Activated CD4-positive, alpha-beta T cell treated with anti-CD3 and anti-CD28 coated beads, Interleukin-2, amount 10 ng/mL, durations not matched to agents 7 days and 5 days (primary cell): ENCODE measurements around the gene HOXD10. TPM values are rescaled to one million over a fixed set of nuclear protein-coding genes. Genes with fewer than 3 reads are reported as not detected.

Source experiments
- CTCF ChIA-PET: fragments of 350-600 bp; sonication (Branson Sonifier 250); formaldehyde crosslinking; loops from one replicate; lab custom pipeline; 2021; ENCODE audit warnings: antibody characterized with exemption; lab: Charles Lee
- POLR2A ChIA-PET: fragments of 350-600 bp; sonication (Branson Sonifier 250); formaldehyde crosslinking; loops from one replicate; lab custom pipeline; 2021; ENCODE audit warnings: antibody characterized with exemption; lab: Charles Lee
- DNase-seq: peaks from one replicate; pipeline ENCODE4 v3.0.0-alpha.2; 2020
- H3K27ac Mint-ChIP-seq: one replicate; pipeline ENCODE4 v1.8.0; 2021; ENCODE audit warnings: mild to moderate bottlenecking, moderate library complexity, mixed read lengths
- H3K27me3 Mint-ChIP-seq: one replicate; pipeline ENCODE4 v1.8.0; 2021; ENCODE audit warnings: mixed read lengths
- H3K36me3 Mint-ChIP-seq: one replicate; pipeline ENCODE4 v1.8.0; 2021; ENCODE audit warnings: low read depth, mixed read lengths
- H3K4me1 Mint-ChIP-seq: one replicate; pipeline ENCODE4 v1.8.0; 2021; ENCODE audit warnings: mixed read lengths
- H3K4me3 Mint-ChIP-seq: one replicate; pipeline ENCODE4 v1.8.0; 2021; ENCODE audit warnings: mild to moderate bottlenecking, moderate library complexity, mixed read lengths
- H3K9me3 Mint-ChIP-seq: one replicate; pipeline ENCODE4 v1.8.0; 2021; ENCODE audit warnings: mixed read lengths
- total RNA-seq, 2 experiments: library from RNA; stranded (reverse); gene quantifications; one replicate each; pipeline ENCODE4 v1.2.3, GENCODE V29; 2021

HOXD10 gene
- total RNA-seq, 2 experiments from 2014 or later: not detected

GRCh38 chr2:176085120-176085788, 31.3 kb upstream of the HOXD10 start:
- no peak for DNase-seq
- ChIA-PET POLR2A (no interaction called here), CTCF (interaction anchor here (1.2 to 1.6 kb wide), 3 partner anchors 12 to 48 kb away, joined by 3 to 7 read pairs (median 5); partner anchors contain the start of gene HOXD10)
- Mint-ChIP-seq H3K27me3 (peaks cover 94% of the 10 kb centered on the region), H3K36me3 (peaks cover 3% of the 10 kb centered on the region), H3K9me3 (no peaks in the 10 kb centered on the region), H3K4me1 (peaks cover 7% of the 10 kb centered on the region), H3K27ac (peak overlapping the region; percentile 50), H3K4me3 (peak overlapping the region; percentile 47)

- Mint-ChIP-seq H3K27ac (peak overlapping the region; percentile 48), H3K36me3 (peaks cover 3% of the 10 kb centered on the region), H3K9me3 (no peaks in the 10 kb centered on the region), H3K4me3 (no peak overlapping the region), H3K4me1 (peaks cover 6% of the 10 kb centered on the region), H3K27me3 (peaks cover 95% of the 10 kb centered on the region)
- ChIA-PET POLR2A (no interaction called here), CTCF (interaction anchor here (1.2 to 1.6 kb wide), 3 partner anchors 11 to 47 kb away, joined by 3 to 7 read pairs (median 5); partner anchors contain the start of gene HOXD10)
- DNase-seq: no peak
These were observed 30.5 kb upstream of the HOXD10 start for GRCh38 chr2:176085861-176086771.

GRCh38 chr2:176087330-176088047, 29.1 kb upstream of the HOXD10 start:
- H3K27ac Mint-ChIP-seq: no peak overlapping the region
- H3K9me3 Mint-ChIP-seq: no peaks in the 10 kb centered on the region
- ChIA-PET CTCF (interaction anchor here (1.6 kb wide), 1 partner anchor 10 kb away, joined by 6 read pairs; no protein-coding TSS in a partner anchor), POLR2A (no interaction called here)
- peaks cover 3% of the 10 kb centered on the region for H3K36me3 Mint-ChIP-seq
- DNase-seq: no peak
- no peak overlapping the region for H3K4me3 Mint-ChIP-seq
- H3K27me3 Mint-ChIP-seq: peaks cover 95% of the 10 kb centered on the region
- H3K4me1 Mint-ChIP-seq: peaks cover 4% of the 10 kb centered on the region

- CTCF ChIA-PET: interaction anchor here (1.6 kb wide), 1 partner anchor 10 kb away, joined by 6 read pairs; no protein-coding TSS in a partner anchor
- no peak for DNase-seq
- POLR2A ChIA-PET: no interaction called here
- Mint-ChIP-seq H3K4me3 (no peak overlapping the region), H3K9me3 (no peaks in the 10 kb centered on the region), H3K36me3 (peaks cover 3% of the 10 kb centered on the region), H3K27ac (no peak overlapping the region), H3K27me3 (peaks cover 89% of the 10 kb centered on the region), H3K4me1 (peaks cover 4% of the 10 kb centered on the region)
These were observed 28.3 kb upstream of the HOXD10 start for GRCh38 chr2:176088048-176088936.

- H3K27me3 Mint-ChIP-seq: peaks cover 89% of the 10 kb centered on the region
- CTCF ChIA-PET: interaction anchor here (1.6 kb wide), 1 partner anchor 9 kb away, joined by 6 read pairs; no protein-coding TSS in a partner anchor
- no peak overlapping the region for H3K27ac Mint-ChIP-seq
- peaks cover 6% of the 10 kb centered on the region for H3K36me3 Mint-ChIP-seq
- POLR2A ChIA-PET: no interaction called here
- no peak for DNase-seq
- no peak overlapping the region for H3K4me3 Mint-ChIP-seq
- peaks cover 4% of the 10 kb centered on the region for H3K4me1 Mint-ChIP-seq
- no peaks in the 10 kb centered on the region for H3K9me3 Mint-ChIP-seq
These were observed 27.4 kb upstream of the HOXD10 start for GRCh38 chr2:176088937-176089842.

- Mint-ChIP-seq H3K4me3 (no peak overlapping the region), H3K27ac (no peak overlapping the region), H3K9me3 (no peaks in the 10 kb centered on the region), H3K27me3 (peaks cover 89% of the 10 kb centered on the region), H3K4me1 (peaks cover 4% of the 10 kb centered on the region), H3K36me3 (peaks cover 6% of the 10 kb centered on the region)
- ChIA-PET POLR2A (no interaction called here), CTCF (interaction anchor here (1.2 kb wide), 1 partner anchor 37 kb away, joined by 3 read pairs; no protein-coding TSS in a partner anchor)
- no peak for DNase-seq
These were observed 26.7 kb upstream of the HOXD10 start for GRCh38 chr2:176089843-176090395.

- H3K27me3 Mint-ChIP-seq: peaks cover 89% of the 10 kb centered on the region
- no peaks in the 10 kb centered on the region for H3K9me3 Mint-ChIP-seq
- peaks cover 4% of the 10 kb centered on the region for H3K4me1 Mint-ChIP-seq
- no peak for DNase-seq
- CTCF ChIA-PET: interaction anchor here (0.8 to 1.2 kb wide), 2 partner anchors 36 to 70 kb away, joined by 3 read pairs; no protein-coding TSS in a partner anchor
- no peak overlapping the region for H3K4me3 Mint-ChIP-seq
- no peak overlapping the region for H3K27ac Mint-ChIP-seq
- H3K36me3 Mint-ChIP-seq: peaks cover 6% of the 10 kb centered on the region
- POLR2A ChIA-PET: no interaction called here
These were observed 25.7 kb upstream of the HOXD10 start for GRCh38 chr2:176090862-176091261.

- peak overlapping the region; percentile 6 for H3K4me3 Mint-ChIP-seq
- CTCF ChIA-PET: interaction anchor here (0.6 to 1.2 kb wide), 3 partner anchors 35 to 1066 kb away, joined by 3 read pairs; no protein-coding TSS in a partner anchor
- H3K4me1 Mint-ChIP-seq: peaks cover 8% of the 10 kb centered on the region
- no peaks in the 10 kb centered on the region for H3K9me3 Mint-ChIP-seq
- peaks cover 6% of the 10 kb centered on the region for H3K36me3 Mint-ChIP-seq
- peak overlapping the region; percentile 79 for H3K27ac Mint-ChIP-seq
- DNase-seq: no peak
- H3K27me3 Mint-ChIP-seq: peaks cover 92% of the 10 kb centered on the region
- POLR2A ChIA-PET: no interaction called here
These were observed 25.0 kb upstream of the HOXD10 start for GRCh38 chr2:176091329-176092258.

- Mint-ChIP-seq H3K27ac (peak within 1 kb of the TSS; percentile 79), H3K4me3 (peak within 1 kb of the TSS; percentile 6), H3K9me3 (no peaks in the 10 kb centered on the region), H3K4me1 (peaks cover 15% of the 10 kb centered on the region), H3K36me3 (peaks cover 3% of the 10 kb centered on the region), H3K27me3 (peaks cover 92% of the 10 kb centered on the region)
- CTCF ChIA-PET: interaction anchor here (0.6 to 0.7 kb wide), 2 partner anchors 1065 to 1749 kb away, joined by 3 read pairs; no protein-coding TSS in a partner anchor
- DNase-seq: no peak
- POLR2A ChIA-PET: no interaction called here
These were observed 24.1 kb upstream of the HOXD10 start, which contains the start of gene HOXD13 for GRCh38 chr2:176092270-176093144. Gene HOXD13 (plus strand): TSS chr2:176092721. CDS start chr2:176092891, 170 bp downstream.
